ENCODE data around the gene PCDHB10. TPM values are rescaled to one million over a fixed set of nuclear protein-coding genes. Genes with fewer than 3 reads are reported as not detected.
"Not testable (repeated sequence)": the region's sequence is repeated elsewhere in the genome, so short reads cannot be mapped to it uniquely, and the experiment has no call there.

Gene PCDHB10
- polyA plus RNA-seq, 2 of the 4 experiments (the other 2 are of a cell fraction), result 0.06 TPM; not detected in 1

GRCh38 chr5:141175933-141176332, 16.2 kb upstream of the PCDHB10 start:
- ChIA-PET CTCF (no interaction called here), POLR2A (no interaction called here)
- DNase-seq (ENCODE audit: low read depth in 1 of 2, low spot score in 1 of 2) (no peak), ATAC-seq (no peak), FAIRE-seq (peak; percentile 54)
- no peaks in the 10 kb centered on the region for H3K4me1 ChIP-seq
- no peak for TF ChIP-seq USF2 (IDR thresholded peaks at IDR 0.05)
- no peak for TF ChIP-seq RFX5 (IDR thresholded peaks at IDR 0.05)
- TF ChIP-seq, protein P1, sequence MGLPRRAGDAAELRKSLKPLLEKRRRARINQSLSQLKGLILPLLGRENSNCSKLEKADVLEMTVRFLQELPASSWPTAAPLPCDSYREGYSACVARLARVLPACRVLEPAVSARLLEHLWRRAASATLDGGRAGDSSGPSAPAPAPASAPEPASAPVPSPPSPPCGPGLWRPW (IDR thresholded peaks at IDR 0.05), result no peak
- TF ChIP-seq, protein P2, sequence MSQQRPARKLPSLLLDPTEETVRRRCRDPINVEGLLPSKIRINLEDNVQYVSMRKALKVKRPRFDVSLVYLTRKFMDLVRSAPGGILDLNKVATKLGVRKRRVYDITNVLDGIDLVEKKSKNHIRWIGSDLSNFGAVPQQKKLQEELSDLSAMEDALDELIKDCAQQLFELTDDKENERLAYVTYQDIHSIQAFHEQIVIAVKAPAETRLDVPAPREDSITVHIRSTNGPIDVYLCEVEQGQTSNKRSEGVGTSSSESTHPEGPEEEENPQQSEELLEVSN (IDR thresholded peaks at IDR 0.05; ENCODE audit: borderline replicate concordance, low read depth), result no peak
- TF ChIP-seq JUN (IDR thresholded peaks at IDR 0.05), result no peak
- no peak for TF ChIP-seq RNF2 (IDR thresholded peaks at IDR 0.05; ENCODE audit: borderline replicate concordance, low read depth)
- H3K9me3 ChIP-seq, result peaks cover 18% of the 10 kb centered on the region; the same call in 2 of the 3 replicates
- H3K4me2 ChIP-seq, result no peak overlapping the region
- no peak overlapping the region for H3K4me3 ChIP-seq
- no peak overlapping the region for H3K27ac ChIP-seq
- 27% methylated on average over 1 of the region's 1 CpG for WGBS (ENCODE audit: missing lambda C conversion rate)

DNA sequence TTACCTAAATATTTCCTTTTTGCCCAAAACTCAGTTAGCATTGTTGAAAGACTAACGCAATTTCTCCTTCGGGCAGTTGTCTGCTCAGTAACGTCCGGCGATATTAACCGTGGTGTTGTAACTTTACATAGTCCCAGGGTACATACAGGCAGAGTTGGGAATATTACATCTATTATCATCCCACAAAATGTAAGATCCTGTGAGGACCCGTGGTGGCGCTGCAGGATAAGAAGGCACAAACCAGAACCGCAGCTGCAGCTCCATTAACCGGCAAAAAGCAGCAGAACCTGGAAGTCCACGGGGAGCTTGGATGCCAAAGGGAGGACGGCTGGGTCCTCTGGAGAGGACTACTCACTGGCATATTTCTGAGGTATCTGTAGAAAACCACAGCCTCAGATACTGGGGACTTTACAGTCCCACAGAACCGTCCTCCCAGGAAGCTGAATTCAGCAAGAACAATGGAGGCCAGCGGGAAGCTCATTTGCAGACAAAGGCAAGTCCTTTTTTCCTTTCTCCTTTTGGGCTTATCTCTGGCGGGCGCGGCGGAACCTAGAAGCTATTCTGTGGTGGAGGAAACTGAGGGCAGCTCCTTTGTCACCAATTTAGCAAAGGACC, 14.5 kb upstream of the PCDHB10 start, which contains the start of gene PCDHB8:
Gene PCDHB8 (plus strand): TSS at position 214 of the 615 bp plus-strand sequence. CDS start 245 bp downstream, at position 459.
- CTCF ChIA-PET, result interaction anchor here (0.7 to 1.8 kb wide), 5 partner anchors 10 to 142 kb away, joined by 3 to 7 read pairs (median 3); partner anchors contain the start of gene PCDHB6
- not testable (repeated sequence) for H3K27ac ChIP-seq, FAIRE-seq, H3K4me3 ChIP-seq, H3K4me1 ChIP-seq, H3K4me2 ChIP-seq
- DNase-seq (ENCODE audit: low read depth in 1 of 2, low spot score in 1 of 2), result peak in 1 of 2 experiments; percentile 37
- TF ChIP-seq RAD21 (conservative IDR thresholded peaks at IDR 0.05 in 1 of 2, IDR thresholded peaks at IDR 0.05 in 1 of 2), result peak in 1 of 2 experiments; percentile 22; a peak in 2 of 5 replicates
- TF ChIP-seq, protein P3, sequence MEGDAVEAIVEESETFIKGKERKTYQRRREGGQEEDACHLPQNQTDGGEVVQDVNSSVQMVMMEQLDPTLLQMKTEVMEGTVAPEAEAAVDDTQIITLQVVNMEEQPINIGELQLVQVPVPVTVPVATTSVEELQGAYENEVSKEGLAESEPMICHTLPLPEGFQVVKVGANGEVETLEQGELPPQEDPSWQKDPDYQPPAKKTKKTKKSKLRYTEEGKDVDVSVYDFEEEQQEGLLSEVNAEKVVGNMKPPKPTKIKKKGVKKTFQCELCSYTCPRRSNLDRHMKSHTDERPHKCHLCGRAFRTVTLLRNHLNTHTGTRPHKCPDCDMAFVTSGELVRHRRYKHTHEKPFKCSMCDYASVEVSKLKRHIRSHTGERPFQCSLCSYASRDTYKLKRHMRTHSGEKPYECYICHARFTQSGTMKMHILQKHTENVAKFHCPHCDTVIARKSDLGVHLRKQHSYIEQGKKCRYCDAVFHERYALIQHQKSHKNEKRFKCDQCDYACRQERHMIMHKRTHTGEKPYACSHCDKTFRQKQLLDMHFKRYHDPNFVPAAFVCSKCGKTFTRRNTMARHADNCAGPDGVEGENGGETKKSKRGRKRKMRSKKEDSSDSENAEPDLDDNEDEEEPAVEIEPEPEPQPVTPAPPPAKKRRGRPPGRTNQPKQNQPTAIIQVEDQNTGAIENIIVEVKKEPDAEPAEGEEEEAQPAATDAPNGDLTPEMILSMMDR (IDR thresholded peaks at IDR 0.05), result 0 out of 3 replicates have a peak, but pooled peaks have one; percentile 10
- H3K9me3 ChIP-seq, result peaks cover 16% of the 10 kb centered on the region; the same call in 2 of the 3 replicates
- POLR2A ChIA-PET, result interaction anchor here (1.1 kb wide), 1 partner anchor 143 kb away, joined by 3 read pairs; the partner anchor contains the start of gene TAF7
- WGBS (ENCODE audit: missing lambda C conversion rate), result 31% methylated on average over 17 of the region's 18 CpGs
- peak; percentile 76 to 89 for ATAC-seq

GRCh38 chr5:141179371-141179770, 12.8 kb upstream of the PCDHB10 start:
- POLR2A ChIA-PET; DNase-seq (ENCODE audit: low read depth in 1 of 2, low spot score in 1 of 2); ATAC-seq; H3K4me1 ChIP-seq; H3K27ac ChIP-seq; H3K4me2 ChIP-seq; FAIRE-seq; H3K4me3 ChIP-seq: not testable (repeated sequence)
- WGBS (ENCODE audit: missing lambda C conversion rate), result 74% methylated on average over 36 of the region's 39 CpGs
- CTCF ChIA-PET, result interaction anchor here (1.6 kb wide), 1 partner anchor 140 kb away, joined by 3 read pairs; no protein-coding TSS in a partner anchor
- H3K9me3 ChIP-seq, result peaks cover 16% of the 10 kb centered on the region; the same call in 2 of the 3 replicates

DNA sequence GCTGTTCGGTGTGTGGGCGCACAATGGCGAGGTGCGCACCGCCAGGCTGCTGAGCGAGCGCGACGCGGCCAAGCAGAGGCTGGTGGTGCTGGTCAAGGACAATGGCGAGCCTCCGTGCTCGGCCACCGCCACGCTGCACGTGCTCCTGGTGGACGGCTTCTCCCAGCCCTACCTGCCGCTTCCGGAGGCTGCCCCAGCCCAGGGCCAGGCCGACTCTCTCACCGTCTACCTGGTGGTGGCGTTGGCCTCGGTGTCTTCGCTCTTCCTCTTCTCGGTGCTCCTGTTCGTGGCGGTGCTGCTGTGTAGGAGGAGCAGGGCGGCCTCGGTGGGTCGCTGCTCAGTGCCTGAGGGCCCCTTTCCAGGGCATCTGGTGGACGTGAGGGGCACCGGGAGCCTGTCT, 12.3 kb upstream of the PCDHB10 start:
- H3K27ac ChIP-seq; POLR2A ChIA-PET; H3K4me1 ChIP-seq; H3K4me3 ChIP-seq; CTCF ChIA-PET; H3K4me2 ChIP-seq; FAIRE-seq; ATAC-seq; DNase-seq (ENCODE audit: low read depth in 1 of 2, low spot score in 1 of 2): not testable (repeated sequence)
- H3K9me3 ChIP-seq, result peaks cover 16% of the 10 kb centered on the region; the same call in 2 of the 3 replicates
- WGBS (ENCODE audit: missing lambda C conversion rate), result 54% methylated on average over 10 of the region's 32 CpGs

GRCh38 chr5:141180313-141180712, 11.8 kb upstream of the PCDHB10 start:
- Histone ChIP-seq H3K27ac (no peak overlapping the region), H3K4me3 (no peak overlapping the region), H3K9me3 (peaks cover 13% of the 10 kb centered on the region; the same call in 1 of the 3 replicates), H3K4me1 (no peaks in the 10 kb centered on the region), H3K4me2 (no peak overlapping the region)
- ChIA-PET CTCF (no interaction called here), POLR2A (no interaction called here)
- TF ChIP-seq PHF8 (IDR thresholded peaks at IDR 0.05; ENCODE audit: borderline replicate concordance, low read depth) (no peak), MAFK (IDR thresholded peaks at IDR 0.05; ENCODE audit: partially characterized antibody) (peak; percentile 42)
- FAIRE-seq (no peak), DNase-seq (ENCODE audit: low read depth in 1 of 2, low spot score in 1 of 2) (no peak), ATAC-seq (no peak)
- WGBS (ENCODE audit: missing lambda C conversion rate), result 23% methylated on average over 1 of the region's 1 CpG
